HG03039 (cell line): ENCODE results near the gene SLC6A13.

ENCODE experiments used
- ATAC-seq: cut with Tn5 transposase; IDR thresholded peaks from one replicate; pipeline ENCODE4 v1.9.1; 2021; ENCODE audit warnings: mild to moderate bottlenecking, moderate library complexity; ENCODE audit not compliant: unreplicated experiment

The SLC6A13 gene

DNA sequence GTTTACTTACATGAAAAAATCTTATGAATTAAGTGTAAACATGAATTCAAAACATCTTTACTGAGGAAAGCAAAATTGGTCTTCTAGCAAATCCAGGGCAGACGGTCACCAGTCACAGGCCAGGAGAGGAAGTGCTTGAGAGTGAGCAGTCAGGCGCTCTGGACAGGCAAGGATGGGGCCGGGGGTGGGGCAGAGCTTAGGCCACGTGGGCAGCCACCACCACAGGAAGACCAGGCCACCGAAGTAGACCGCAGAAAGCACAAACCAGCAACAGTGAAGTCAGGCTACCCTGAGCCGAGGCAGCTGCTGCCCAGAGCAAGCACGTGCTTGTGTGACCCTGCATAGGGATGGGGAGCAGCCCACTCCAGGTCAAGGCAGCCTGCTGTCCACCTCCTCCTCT is 82.2 kb downstream of the SLC6A13 start:
- ATAC-seq: no peak

DNA sequence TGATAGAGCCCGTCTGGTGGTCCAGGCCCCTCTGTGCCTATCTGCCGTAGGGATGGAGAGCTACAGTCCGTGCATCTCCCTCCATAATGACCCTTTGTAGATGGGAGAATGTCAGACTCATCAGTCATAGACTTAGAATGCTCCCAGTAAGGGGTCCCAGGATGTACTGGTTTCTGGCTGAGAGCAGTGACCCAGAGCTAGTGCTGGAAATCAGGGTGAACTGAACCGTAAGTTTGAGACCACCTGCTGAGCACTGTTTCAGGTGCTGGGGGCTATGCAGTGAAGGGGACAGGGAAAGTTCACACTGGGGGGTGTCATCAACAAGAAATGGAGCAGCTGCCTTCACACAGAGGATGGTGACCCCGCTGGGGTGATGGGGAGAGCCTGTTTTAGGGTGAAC is 82.8 kb downstream of the SLC6A13 start:
- no peak for ATAC-seq

DNA sequence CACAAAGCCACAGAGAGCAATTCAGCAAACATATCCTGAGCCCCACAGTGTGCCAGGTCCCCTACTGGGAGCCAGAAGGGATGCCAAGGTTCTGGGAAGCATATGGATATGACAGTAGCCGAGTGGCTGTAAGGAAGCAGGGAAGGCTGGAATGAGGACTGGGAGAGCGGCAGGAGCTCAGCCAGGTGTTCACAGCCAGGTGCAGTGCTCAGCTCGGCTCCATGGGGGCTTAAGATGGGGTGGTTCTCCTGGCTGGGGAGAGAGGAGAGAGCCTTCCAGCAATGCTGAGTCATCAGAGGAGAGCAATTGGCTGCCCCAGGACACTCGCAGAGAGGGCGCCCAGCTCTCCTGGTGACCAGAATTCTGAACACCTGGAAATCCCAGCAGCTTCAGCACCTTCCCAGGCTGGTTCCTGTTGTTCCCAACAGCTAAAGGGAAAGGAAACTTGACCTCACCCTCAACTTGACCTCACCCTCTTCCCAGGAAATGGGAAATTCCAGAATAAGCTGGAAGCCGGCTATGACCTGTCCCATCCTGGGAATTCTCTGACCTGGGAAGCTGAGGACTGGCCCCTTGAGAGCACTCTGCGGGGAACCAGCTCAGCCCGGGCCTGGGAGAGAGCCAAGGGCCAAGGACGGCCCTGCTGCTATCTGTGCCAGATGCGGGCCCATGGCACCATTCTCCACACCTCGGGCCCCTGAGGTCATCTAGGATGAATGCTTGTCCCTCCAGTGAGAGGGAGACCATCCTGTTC is 83.3 kb downstream of the SLC6A13 start:
- ATAC-seq: no peak

DNA sequence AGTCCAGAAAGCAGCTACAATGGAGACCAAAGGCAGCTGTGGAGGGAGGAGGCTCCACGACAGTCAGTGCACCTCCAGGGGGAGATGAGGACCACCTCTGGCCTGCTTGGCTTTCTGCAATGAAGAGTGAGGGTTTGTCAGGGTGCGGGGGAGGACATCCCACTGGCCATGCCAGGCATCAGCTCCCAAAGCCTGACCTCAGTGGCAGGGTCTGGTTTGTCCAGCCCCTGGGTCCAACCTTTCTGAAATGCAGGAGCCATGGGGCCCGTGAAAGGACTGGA is 83.9 kb downstream of the SLC6A13 start:
- ATAC-seq: no peak

DNA sequence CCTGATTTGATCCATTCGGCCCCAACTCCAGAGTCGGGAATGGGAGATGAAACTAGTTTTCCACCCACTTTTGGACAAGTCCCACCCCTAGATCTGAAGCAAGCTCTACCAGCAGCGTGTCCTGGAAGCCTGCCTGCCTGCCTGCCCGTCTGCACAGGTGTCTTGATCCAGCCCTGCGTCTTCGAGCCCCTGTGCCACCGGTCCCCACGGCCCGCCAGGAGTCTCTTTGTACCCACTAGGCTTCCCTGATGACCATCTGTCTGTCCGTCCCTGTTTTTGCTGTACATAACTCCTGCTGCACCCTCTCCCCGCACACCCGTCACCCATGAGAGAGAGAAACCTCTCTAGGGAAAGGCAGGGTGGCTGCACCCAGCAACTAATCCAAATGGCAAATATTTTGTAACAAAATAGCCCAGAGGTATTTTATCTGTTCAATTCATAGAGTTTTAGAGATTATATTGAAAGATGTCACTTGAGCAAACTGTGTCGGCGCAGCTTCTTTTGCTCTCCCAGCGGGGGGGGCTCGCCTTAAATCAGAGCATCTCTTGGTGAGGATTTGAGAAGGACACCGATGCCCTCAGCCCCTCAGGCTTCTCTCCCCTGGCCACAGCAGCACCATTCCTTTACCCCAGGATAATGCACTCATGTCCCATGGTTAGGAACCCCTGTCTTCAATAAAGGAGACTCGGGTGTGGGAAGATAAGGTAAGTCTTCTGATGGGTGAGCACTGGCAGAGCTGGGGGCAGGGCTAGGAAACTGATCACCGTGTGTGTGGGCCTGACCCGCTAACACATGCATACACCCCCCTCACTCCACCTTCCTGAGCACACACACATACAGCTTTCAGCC is 84.4 kb downstream of the SLC6A13 start:
- no peak for ATAC-seq

DNA sequence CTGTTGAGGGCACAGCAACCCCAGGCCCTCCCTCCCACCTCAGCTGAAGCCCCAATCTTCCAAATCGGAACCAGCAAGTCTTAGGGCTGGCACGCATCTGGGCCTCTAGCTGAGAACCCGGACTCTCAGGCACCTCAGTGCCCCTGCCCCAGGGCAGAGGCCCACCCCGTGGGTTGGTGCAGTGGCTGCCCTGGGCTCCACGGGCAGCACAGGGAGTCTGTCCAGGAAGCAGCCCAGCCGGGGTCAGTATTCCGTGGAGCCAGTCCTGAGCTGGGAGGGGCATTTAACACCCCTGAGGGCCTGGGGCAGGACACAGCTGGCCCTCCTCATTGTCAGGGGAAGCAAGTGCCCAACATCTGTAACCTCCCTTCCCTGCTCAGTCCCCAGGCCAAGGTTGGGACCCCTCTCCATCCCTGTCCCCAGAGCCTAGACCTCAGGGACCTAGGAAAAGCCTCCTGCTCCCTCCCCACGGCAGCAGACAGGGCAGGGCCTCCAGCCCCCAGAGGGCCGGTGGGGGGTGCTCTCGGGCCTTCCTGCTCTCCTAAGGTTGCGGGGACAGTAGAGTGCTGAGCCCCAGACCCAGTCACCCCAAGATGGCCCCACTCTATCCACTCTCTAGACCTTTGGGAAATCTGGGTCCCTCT is 85.2 kb downstream of the SLC6A13 start:
- no peak for ATAC-seq

DNA sequence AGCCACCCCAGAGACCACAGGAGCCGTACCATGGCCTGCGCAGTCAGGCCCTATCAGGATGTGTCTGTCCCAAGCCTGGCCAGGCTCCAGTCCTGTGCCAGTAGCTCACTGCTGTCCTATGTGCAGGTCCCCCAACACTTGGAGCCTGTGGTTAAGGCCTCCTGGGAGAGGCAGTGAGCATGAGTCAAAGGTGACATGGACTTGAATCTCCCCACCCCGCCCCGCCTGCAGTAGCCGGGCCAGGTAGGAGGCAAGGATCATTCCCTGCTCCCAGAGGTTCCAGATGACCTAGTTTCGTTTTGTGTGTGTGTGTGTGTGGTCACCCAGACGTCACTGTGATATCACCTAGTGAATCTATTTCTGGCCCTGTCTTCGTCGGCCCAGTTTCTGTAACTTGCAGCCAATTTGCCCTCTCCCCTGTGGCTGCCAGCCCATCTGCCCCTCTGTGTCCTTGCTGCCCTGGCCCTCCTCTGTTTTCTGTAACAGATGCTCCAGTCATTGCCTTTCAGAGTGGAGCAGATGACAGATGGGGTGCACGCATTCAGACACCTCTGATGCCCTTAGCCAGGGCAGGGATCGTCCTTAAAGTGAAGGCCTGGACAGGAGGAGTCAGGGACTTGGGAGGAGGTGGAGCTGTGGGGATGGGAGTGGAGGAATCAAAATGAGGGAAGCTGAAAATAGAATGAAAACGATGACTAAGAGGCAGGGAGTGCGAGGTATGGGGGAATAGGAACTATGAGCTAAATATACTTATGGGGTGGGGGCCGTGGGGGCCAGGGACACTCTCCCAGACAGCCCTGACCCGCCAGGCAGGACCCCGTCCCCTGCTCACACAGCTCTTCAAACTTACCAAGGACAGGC is 86.1 kb downstream of the SLC6A13 start:
- ATAC-seq: no peak

DNA sequence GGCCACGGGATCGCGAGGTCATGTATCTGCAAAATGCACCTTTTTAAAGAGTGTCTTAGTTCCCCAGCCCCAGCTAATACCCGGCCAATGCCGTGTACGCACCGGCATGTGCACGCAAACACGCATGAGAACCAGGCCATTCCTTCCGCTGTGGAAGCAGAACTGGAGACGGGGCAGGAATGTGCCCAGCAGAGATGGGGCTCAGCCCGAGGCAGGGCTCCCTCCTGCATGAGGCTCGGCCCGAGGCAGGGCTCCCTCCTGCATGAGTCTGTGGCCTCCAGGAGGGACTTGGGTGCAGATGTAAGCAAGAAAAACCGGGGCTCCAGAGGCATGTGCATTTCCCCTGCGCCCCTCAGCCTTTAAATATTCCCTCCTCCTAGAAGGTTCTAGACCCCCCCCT is 86.9 kb downstream of the SLC6A13 start:
- ATAC-seq: no peak

DNA sequence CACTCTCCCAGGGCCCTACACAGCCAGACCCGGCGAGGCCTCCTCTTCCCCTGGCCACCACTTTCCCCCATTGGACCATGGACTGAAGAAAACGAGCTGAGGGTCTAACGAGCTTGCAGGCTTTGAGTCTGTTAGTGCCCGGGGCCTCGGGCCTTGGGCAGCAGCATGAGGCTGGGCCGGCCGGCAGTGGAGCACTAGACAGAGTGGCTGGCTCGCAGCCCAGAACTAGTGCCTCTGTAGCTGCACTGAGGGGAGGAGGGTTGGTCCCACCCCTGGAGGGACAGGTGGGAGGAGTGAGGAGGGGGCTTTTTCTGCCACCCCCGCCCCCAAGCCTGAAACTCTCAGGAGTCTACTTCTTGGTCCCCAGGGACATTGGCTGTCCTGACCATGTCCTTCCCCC is 87.4 kb downstream of the SLC6A13 start:
- no peak for ATAC-seq

DNA sequence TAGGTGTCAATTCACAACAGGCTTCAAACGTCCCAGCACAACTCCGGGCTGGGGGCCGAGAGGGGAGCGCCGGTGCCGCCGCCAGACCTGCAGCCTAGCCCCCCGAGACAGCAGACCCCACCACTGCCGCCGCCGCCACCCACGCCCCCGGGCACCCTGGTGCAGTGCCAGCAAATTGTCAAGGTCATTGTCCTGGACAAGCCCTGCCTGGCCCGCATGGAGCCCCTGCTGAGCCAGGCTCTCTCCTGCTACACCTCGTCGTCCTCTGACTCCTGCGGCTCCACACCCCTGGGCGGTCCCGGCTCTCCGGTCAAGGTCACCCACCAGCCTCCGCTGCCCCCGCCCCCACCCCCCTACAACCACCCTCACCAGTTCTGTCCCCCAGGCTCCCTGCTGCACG is 88.0 kb downstream of the SLC6A13 start:
- no peak for ATAC-seq

DNA sequence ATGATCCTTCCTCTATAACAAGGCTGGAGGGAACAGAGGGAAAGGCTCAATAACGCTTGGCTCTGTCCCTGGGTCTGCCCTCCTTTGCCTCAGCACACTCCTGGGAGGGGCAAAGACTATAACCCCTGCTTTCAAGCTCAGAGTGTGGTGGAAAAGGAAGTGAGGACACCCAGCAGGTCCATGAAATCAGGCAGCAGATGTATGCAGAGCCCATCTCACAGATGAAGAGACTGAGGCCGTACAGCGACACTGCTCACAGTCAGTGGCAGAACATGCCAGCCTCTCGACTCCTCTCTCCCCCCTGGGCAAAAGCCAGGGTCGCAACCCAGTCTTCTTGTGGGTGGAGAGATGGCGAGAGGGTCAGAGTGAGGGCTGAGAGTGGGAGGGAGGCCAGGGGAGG is 88.5 kb downstream of the SLC6A13 start:
- no peak for ATAC-seq

DNA sequence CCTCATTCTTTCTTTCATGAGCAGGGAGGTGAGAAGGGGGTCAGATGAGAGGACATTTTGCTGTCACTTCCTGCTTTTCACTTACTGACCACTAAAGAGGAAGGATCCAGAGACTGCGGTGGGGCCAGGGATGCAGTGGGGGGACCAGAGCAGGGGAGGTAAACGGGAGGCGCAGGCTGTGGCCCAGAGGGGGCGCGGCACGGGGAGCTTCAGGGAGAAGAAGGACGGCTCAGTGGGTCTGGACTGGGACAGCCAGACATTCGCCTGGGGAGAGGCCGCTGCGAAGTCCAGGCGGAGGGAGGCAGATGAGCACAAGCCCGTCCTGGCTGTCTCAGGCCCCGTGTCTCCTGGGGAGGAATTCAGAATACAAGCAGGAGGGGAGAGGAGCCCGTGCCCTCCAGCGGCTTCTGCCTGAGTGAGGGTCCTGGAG is 89.9 kb downstream of the SLC6A13 start:
- ATAC-seq: no peak

DNA sequence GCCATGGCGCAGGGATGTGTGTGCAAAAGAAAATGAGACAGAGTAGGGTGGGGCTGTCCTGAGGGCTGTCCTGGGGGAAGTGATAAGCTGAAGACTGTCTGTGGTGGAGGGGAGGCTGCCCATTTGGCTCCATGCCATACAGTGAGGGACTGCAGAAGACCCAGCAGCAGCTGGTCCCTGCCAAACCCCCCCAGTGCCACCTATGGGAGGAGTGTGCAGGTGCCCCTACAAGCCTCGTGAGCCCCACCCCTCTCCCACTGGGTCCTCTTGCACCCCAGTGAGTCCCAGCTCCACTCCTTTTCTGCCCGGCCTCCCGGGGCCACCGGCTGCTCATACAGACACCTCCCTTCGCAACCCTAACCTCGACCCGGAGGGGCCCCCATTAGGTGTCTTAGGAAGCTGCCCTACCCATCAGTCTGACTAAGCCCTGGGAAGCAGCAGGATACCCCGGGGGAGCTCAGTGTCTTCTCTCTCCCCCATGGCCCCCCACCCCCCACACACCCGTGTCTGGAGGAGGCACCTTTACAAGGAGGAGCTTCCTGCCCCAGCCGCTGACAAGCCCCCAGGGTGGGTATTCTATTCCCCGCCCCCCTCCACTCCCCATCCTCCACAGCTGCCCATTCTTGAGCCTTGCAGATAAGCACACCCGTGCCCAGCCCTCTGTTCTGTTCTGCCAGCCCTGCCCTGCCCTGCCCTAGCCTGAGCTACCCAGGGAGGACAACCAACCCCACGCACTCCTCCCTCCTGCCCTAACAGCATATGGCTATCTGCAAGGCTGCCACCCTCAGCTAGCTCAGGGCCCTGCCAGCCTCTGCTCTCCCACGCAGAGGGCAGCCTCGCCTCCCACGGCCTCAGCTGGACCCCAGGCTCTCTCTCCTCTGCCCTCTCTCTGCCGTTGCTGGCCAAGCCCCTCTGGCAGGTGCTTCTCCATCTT is 90.6 kb downstream of the SLC6A13 start:
- no peak for ATAC-seq

DNA sequence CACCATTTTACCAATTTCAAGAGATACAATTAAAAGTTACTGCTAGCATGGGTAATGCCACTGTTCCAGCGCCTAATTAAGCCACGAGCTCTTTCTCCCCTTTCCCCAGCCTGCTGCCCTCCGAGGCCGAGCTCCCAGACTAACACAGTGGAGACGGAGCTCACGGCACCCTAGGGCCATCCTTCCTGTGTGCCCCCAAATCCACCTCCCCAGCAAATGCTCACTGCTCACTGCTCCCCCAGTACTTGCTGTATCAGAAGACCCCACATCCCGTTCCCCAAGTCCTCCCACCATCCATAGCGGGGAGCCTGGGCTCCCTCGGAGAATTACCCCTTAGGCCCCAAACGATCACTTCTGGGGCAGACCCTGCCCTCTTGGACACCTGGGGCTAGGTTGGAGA is 91.4 kb downstream of the SLC6A13 start:
- ATAC-seq: no peak
